Measurements from ENCODE around the gene MFAP4. TPM values are rescaled to one million over a fixed set of nuclear protein-coding genes. Genes with fewer than 3 reads are reported as not detected.
A peak's percentile ranks its signal among the peaks of the same experiment; 100 is the strongest.

MFAP4 gene
- total RNA-seq, 1 experiment from 2014 or later = 0.52 TPM

DNA sequence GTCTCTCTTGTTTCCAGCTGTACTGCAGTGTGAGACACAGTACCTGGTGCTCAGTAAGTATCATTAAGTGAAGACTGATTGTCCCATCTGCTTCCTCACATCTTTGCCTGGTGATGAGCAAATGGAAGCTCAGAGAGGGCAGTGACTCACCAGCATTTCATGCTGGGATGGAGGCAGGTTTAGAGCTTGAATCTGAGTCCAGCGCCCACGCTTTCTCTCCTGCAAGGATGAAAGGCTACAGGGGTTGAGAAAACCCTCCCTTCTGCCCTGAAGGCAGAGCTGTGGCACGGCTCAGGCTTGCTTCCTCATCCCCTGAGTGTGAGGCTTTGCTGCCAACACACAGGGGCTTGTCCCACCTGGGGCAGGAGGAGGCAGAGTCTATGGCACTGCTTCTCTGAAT, 22.5 kb upstream of the MFAP4 start:
- Histone ChIP-seq H3K4me3 (replicated peaks in 1 of 2; ENCODE audit: low read depth in 1 of 2, low read length in 2 of 2) (peak overlapping the region in 1 of 2 experiments; percentile 0; a peak in 1 of 4 replicates), H3K4me1 (ENCODE audit: control insufficient read depth in 1 of 2, insufficient read depth in 2 of 2, low read length in 2 of 2) (peaks cover 9 to 16% of the 10 kb centered on the region in 2 experiments; a peak in 3 of 4 replicates), H3K27ac (ENCODE audit: low read depth, low read length) (0 out of 2 replicates have a peak overlapping the region, but pooled peaks have one; percentile 9), H3K9me2 (ENCODE audit: insufficient read depth) (no peaks in the 10 kb centered on the region), H2AFZ (ENCODE audit: low read depth, low read length, poor library complexity, severe bottlenecking) (peak overlapping the region; percentile 7), H3K36me3 (ENCODE audit: control insufficient read depth in 1 of 2, insufficient read depth in 2 of 2, low read length in 2 of 2) (no peaks in the 10 kb centered on the region), H3K27me3 (ENCODE audit: insufficient read depth, low read length) (no peaks in the 10 kb centered on the region), H3K79me2 (ENCODE audit: insufficient read depth, low read length) (no peaks in the 10 kb centered on the region), H3K9ac (ENCODE audit: low read length) (no peak overlapping the region), H4K20me1 (ENCODE audit: insufficient read depth) (no peaks in the 10 kb centered on the region), H3K4me2 (ENCODE audit: low read length) (peak overlapping the region; percentile 64), H3K9me3 (ENCODE audit: control insufficient read depth in 1 of 2, insufficient read depth in 1 of 2, low read depth in 1 of 2, low read length in 2 of 2) (no peaks in the 10 kb centered on the region)
- ChIA-PET RAD21 (ENCODE audit: low non-redundant PET in 1 of 2, low total read pairs in 2 of 2, uncharacterized antibody in 2 of 2, unreplicated experiment in 2 of 2) (interaction anchor here in 1 of 2 experiments (1.0 kb wide), 1 partner anchor 31 kb away, joined by 3 read pairs; the partner anchor contains the start of gene MAPK7), CTCF (interaction anchor here (0.9 to 1.0 kb wide), 2 partner anchors 37 to 47 kb away, joined by 3 to 5 read pairs; partner anchors contain the start of gene B9D1), POLR2A (interaction anchor here (1.7 kb wide), 1 partner anchor 32 kb away, joined by 6 read pairs; the partner anchor contains the start of gene MAPK7)
- DNase-seq (ENCODE audit: low read depth, low spot score) (peak; percentile 64), ATAC-seq (peak; percentile 85)
- TF ChIP-seq FOSL1 (IDR thresholded peaks at IDR 0.05; ENCODE audit: low read depth) (peak; percentile 27; the same call in 1 of the 2 replicates), YY1 (IDR thresholded peaks at IDR 0.05; ENCODE audit: extremely low read depth, insufficient replicate concordance, low read depth, low read length) (peak; percentile 31), SRF (IDR thresholded peaks at IDR 0.05; ENCODE audit: low read depth) (no peak), EGR1 (IDR thresholded peaks at IDR 0.05; ENCODE audit: low read depth) (peak; percentile 94), CBX3 (IDR thresholded peaks at IDR 0.05; ENCODE audit: low read depth) (no peak)
- intact Hi-C loops (cut with micrococcal nuclease) = no loop called here
- BruUV-seq (replicated peaks) = no TSS peak

DNA sequence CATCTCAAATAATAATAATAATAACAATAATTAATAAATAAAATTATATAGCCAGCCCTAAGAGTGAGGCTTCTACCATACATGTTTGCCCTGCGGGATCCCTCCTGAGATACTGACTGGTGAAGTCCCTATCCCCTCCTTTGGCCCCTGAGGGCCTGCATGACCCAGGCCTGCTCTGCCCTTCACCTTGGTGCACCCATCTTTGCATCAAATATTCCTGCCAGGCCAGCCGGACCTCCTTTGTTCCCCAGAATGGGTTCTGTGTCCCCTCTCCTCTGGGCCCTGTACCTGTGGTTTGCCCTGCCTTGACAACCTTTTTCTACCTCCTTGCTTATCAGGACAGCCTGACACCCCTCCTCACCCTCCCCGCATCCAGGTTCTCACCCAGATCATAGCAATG, 22.1 kb upstream of the MFAP4 start:
- ChIA-PET POLR2A (interaction anchor here (1.7 kb wide), 1 partner anchor 31 kb away, joined by 6 read pairs; the partner anchor contains the start of gene MAPK7), RAD21 (ENCODE audit: low non-redundant PET in 1 of 2, low total read pairs in 2 of 2, uncharacterized antibody in 2 of 2, unreplicated experiment in 2 of 2) (interaction anchor here in 1 of 2 experiments (1.0 kb wide), 1 partner anchor 31 kb away, joined by 3 read pairs; the partner anchor contains the start of gene MAPK7), CTCF (interaction anchor here (0.9 to 1.0 kb wide), 2 partner anchors 38 to 46 kb away, joined by 3 to 5 read pairs; partner anchors contain the start of gene B9D1)
- peaks cover 9 to 16% of the 10 kb centered on the region in 2 experiments; a peak in 3 of 4 replicates for H3K4me1 ChIP-seq (ENCODE audit: control insufficient read depth in 1 of 2, insufficient read depth in 2 of 2, low read length in 2 of 2)
- no peaks in the 10 kb centered on the region for H3K36me3 ChIP-seq (ENCODE audit: control insufficient read depth in 1 of 2, insufficient read depth in 2 of 2, low read length in 2 of 2)
- H2AFZ ChIP-seq (ENCODE audit: low read depth, low read length, poor library complexity, severe bottlenecking) = peak overlapping the region; percentile 7
- no peaks in the 10 kb centered on the region for H3K79me2 ChIP-seq (ENCODE audit: insufficient read depth, low read length)
- intact Hi-C loops (cut with micrococcal nuclease) = no loop called here
- no peaks in the 10 kb centered on the region for H3K9me2 ChIP-seq (ENCODE audit: insufficient read depth)
- DNase-seq (ENCODE audit: low read depth, low spot score) (no peak), ATAC-seq (peak; percentile 15)
- no peaks in the 10 kb centered on the region for H3K27me3 ChIP-seq (ENCODE audit: insufficient read depth, low read length)
- no peak overlapping the region for H3K27ac ChIP-seq (ENCODE audit: low read depth, low read length)
- no peak overlapping the region for H3K9ac ChIP-seq (ENCODE audit: low read length)
- no TSS peak for BruUV-seq (replicated peaks)
- no peaks in the 10 kb centered on the region for H4K20me1 ChIP-seq (ENCODE audit: insufficient read depth)
- H3K4me3 ChIP-seq (replicated peaks in 1 of 2; ENCODE audit: low read depth in 1 of 2, low read length in 2 of 2) = peak overlapping the region in 1 of 2 experiments; percentile 0; a peak in 1 of 4 replicates
- TF ChIP-seq, protein P1, sequence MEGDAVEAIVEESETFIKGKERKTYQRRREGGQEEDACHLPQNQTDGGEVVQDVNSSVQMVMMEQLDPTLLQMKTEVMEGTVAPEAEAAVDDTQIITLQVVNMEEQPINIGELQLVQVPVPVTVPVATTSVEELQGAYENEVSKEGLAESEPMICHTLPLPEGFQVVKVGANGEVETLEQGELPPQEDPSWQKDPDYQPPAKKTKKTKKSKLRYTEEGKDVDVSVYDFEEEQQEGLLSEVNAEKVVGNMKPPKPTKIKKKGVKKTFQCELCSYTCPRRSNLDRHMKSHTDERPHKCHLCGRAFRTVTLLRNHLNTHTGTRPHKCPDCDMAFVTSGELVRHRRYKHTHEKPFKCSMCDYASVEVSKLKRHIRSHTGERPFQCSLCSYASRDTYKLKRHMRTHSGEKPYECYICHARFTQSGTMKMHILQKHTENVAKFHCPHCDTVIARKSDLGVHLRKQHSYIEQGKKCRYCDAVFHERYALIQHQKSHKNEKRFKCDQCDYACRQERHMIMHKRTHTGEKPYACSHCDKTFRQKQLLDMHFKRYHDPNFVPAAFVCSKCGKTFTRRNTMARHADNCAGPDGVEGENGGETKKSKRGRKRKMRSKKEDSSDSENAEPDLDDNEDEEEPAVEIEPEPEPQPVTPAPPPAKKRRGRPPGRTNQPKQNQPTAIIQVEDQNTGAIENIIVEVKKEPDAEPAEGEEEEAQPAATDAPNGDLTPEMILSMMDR (IDR thresholded peaks at IDR 0.05 in 2 of 3, conservative IDR thresholded peaks at IDR 0.05 in 1 of 3; ENCODE audit: borderline replicate concordance in 1 of 3, insufficient read depth in 1 of 3, low read depth in 2 of 3, low read length in 2 of 3) = no peak
- no peak for TF ChIP-seq TCF7L2 (IDR thresholded peaks at IDR 0.05; ENCODE audit: borderline replicate concordance, extremely low read depth, insufficient read depth, insufficient read length)
- no peak for TF ChIP-seq CBX3 (IDR thresholded peaks at IDR 0.05; ENCODE audit: low read depth)
- TF ChIP-seq, protein P2, sequence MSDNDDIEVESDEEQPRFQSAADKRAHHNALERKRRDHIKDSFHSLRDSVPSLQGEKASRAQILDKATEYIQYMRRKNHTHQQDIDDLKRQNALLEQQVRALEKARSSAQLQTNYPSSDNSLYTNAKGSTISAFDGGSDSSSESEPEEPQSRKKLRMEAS (IDR thresholded peaks at IDR 0.05) = no peak
- H3K9me3 ChIP-seq (ENCODE audit: control insufficient read depth in 1 of 2, insufficient read depth in 1 of 2, low read depth in 1 of 2, low read length in 2 of 2) = no peaks in the 10 kb centered on the region
- H3K4me2 ChIP-seq (ENCODE audit: low read length) = peak overlapping the region; percentile 64
